GM23338 (cell line): ENCODE measurements around the gene SERPINB13. TPM values are rescaled to one million over a fixed set of nuclear protein-coding genes. Genes with fewer than 3 reads are reported as not detected.

Experiments
- ATAC-seq: fragments of 200-7000 bp; cut with Tn5 transposase; 3 replicates; pipeline ENCODE4 v1.9.1; 2020
- DNase-seq: peaks from one replicate; pipeline ENCODE4 v3.0.0-alpha.2; 2015; ENCODE audit warnings: low spot score
- H2AFZ ChIP-seq: fragments of 200-600 bp; sonication (generic); 2 replicates; pipeline ENCODE4 v1.8.0; 2016; ENCODE audit warnings: antibody characterized with exemption, mild to moderate bottlenecking, moderate library complexity
- H3F3A ChIP-seq: fragments of 200-600 bp; sonication (generic); replicated peaks from 2 replicates; pipeline ENCODE4 v1.8.0; 2017; ENCODE audit warnings: antibody characterized with exemption, mixed run types, low read depth
- H3K27ac ChIP-seq: fragments of 200-600 bp; sonication (generic); 2 replicates; pipeline ENCODE4 v1.6.1; 2016; ENCODE audit warnings: low read depth
- H3K27me3 ChIP-seq: fragments of 200-600 bp; sonication (generic); 2 replicates; pipeline ENCODE4 v1.8.0; 2016; ENCODE audit warnings: mild to moderate bottlenecking, mixed run types, moderate library complexity; ENCODE audit not compliant: insufficient read depth
- H3K36me3 ChIP-seq: fragments of 200-600 bp; sonication (generic); 2 replicates; pipeline ENCODE4 v1.8.0; 2016; ENCODE audit warnings: mild to moderate bottlenecking; ENCODE audit not compliant: insufficient read depth
- H3K4me1 ChIP-seq: fragments of 200-600 bp; sonication (generic); 2 replicates; pipeline ENCODE4 v1.8.0; 2016; ENCODE audit warnings: mild to moderate bottlenecking, moderate library complexity; ENCODE audit not compliant: insufficient read depth
- H3K4me2 ChIP-seq: fragments of 200-600 bp; sonication (generic); 2 replicates; pipeline ENCODE4 v1.7.1; 2017; ENCODE audit warnings: mixed run types
- H3K4me3 ChIP-seq: fragments of 200-600 bp; sonication (generic); 2 replicates; pipeline ENCODE4 v1.6.1; 2016; ENCODE audit warnings: mixed run types
- H3K79me2 ChIP-seq: fragments of 200-600 bp; sonication (generic); replicated peaks from 2 replicates; pipeline ENCODE4 v1.8.0; 2017; ENCODE audit warnings: mild to moderate bottlenecking; ENCODE audit not compliant: insufficient read depth
- H3K9me2 ChIP-seq: fragments of 200-600 bp; sonication (generic); 2 replicates; pipeline ENCODE4 v1.8.0; 2017; ENCODE audit not compliant: insufficient read depth
- H4K20me1 ChIP-seq: fragments of 200-600 bp; sonication (generic); replicated peaks from 2 replicates; pipeline ENCODE4 v1.8.0; 2017; ENCODE audit warnings: mild to moderate bottlenecking; ENCODE audit not compliant: insufficient read depth
- H3K27ac Mint-ChIP-seq: 2 replicates; pipeline ENCODE4 v1.8.0; 2020; ENCODE audit warnings: inconsistent platforms, mild to moderate bottlenecking, moderate library complexity, mixed read lengths
- H3K27me3 Mint-ChIP-seq: 3 replicates; pipeline ENCODE4 v1.8.0; 2022; ENCODE audit warnings: low read depth, mild to moderate bottlenecking, moderate library complexity, mixed read lengths, inconsistent platforms; ENCODE audit not compliant: insufficient read depth, poor library complexity
- H3K36me3 Mint-ChIP-seq: 3 replicates; pipeline ENCODE4 v1.8.0; 2021; ENCODE audit warnings: low read depth, mild to moderate bottlenecking, inconsistent platforms, moderate library complexity, mixed read lengths
- H3K4me1 Mint-ChIP-seq: 3 replicates; pipeline ENCODE4 v1.8.0; 2020; ENCODE audit warnings: mild to moderate bottlenecking, inconsistent platforms, mixed read lengths
- H3K4me3 Mint-ChIP-seq: 3 replicates; pipeline ENCODE4 v1.8.0; 2021; ENCODE audit warnings: moderate library complexity, mild to moderate bottlenecking, inconsistent platforms, mixed read lengths
- H3K9me3 Mint-ChIP-seq: 3 replicates; pipeline ENCODE4 v1.8.0; 2020; ENCODE audit warnings: moderate library complexity, mild to moderate bottlenecking, inconsistent platforms, mixed read lengths
- CREB1 ChIP-seq: fragments of 250-450 bp; sonication (Bioruptor Pico); IDR thresholded peaks from 2 replicates; pipeline ENCODE4 v1.5.0; 2020; ENCODE audit warnings: low read depth, mild to moderate bottlenecking, moderate library complexity
- ETS1 ChIP-seq: IDR thresholded peaks from 2 replicates; pipeline ENCODE4 v1.6.1; 2016; ENCODE audit warnings: antibody characterized with exemption
- EZH2 ChIP-seq: fragments of 200-600 bp; sonication (generic); IDR thresholded peaks from one replicate; pipeline ENCODE4 v1.8.0; 2017; ENCODE audit warnings: antibody characterized with exemption, mild to moderate bottlenecking, low read depth; ENCODE audit not compliant: unreplicated experiment
- EZH2phosphoT487 ChIP-seq: fragments of 200-600 bp; sonication (generic); IDR thresholded peaks from one replicate; pipeline ENCODE4 v1.8.1; 2018; ENCODE audit warnings: antibody characterized with exemption; ENCODE audit not compliant: unreplicated experiment
- JUNB ChIP-seq: IDR thresholded peaks from one replicate; pipeline ENCODE4 v1.6.1; 2016; ENCODE audit warnings: antibody characterized with exemption; ENCODE audit not compliant: unreplicated experiment
- NANOG ChIP-seq: IDR thresholded peaks from 2 replicates; pipeline ENCODE4 v1.6.1; 2016; ENCODE audit warnings: antibody characterized with exemption, borderline replicate concordance
- POLR2AphosphoS5 ChIP-seq: IDR thresholded peaks from 2 replicates; pipeline ENCODE4 v1.6.1; 2016; ENCODE audit warnings: antibody characterized with exemption, low read depth
- STAT1 ChIP-seq: IDR thresholded peaks from one replicate; pipeline ENCODE4 v1.6.1; 2016; ENCODE audit warnings: antibody characterized with exemption; ENCODE audit not compliant: unreplicated experiment
- ZNF114 ChIP-seq: fragments of 250-450 bp; sonication (Bioruptor Pico); IDR thresholded peaks from 2 replicates; pipeline ENCODE4 v1.5.0; 2020; ENCODE audit warnings: mild to moderate bottlenecking, moderate library complexity
- ZNF331 ChIP-seq: fragments of 250-450 bp; sonication (Bioruptor Pico); IDR thresholded peaks from 2 replicates; pipeline ENCODE4 v1.5.0; 2020; ENCODE audit warnings: low read depth, mild to moderate bottlenecking, moderate library complexity
- ZNF462 ChIP-seq: fragments of 250-450 bp; sonication (Bioruptor Pico); IDR thresholded peaks from 2 replicates; pipeline ENCODE4 v1.5.0; 2020; ENCODE audit warnings: mild to moderate bottlenecking, moderate library complexity
- polyA plus RNA-seq: library from polyadenylated mRNA; unstranded; fragments of >200 nt; fragmentation: Nextera tagmentation; extraction: Ambion mirVana; gene quantifications from 2 replicates; pipeline ENCODE4 v1.2.1, GENCODE V29; 2016
- total RNA-seq: library from RNA; depleted of rRNA; stranded (reverse); fragments of >200 nt; shearing (Covaris generic); gene quantifications from 2 replicates; pipeline ENCODE4 v1.2.3, GENCODE V29; 2014

The SERPINB13 gene
- total and polyA plus RNA-seq, 2 experiments from 2014 or later: not detected

GRCh38 chr18:63591725-63592124 lies 4.6 kb downstream of the SERPINB13 start (continued):
- no peak for TF ChIP-seq ZNF462 (CRISPR knock-in tag)
- TF ChIP-seq CREB1: no peak
- no peak for TF ChIP-seq JUNB
- TF ChIP-seq NANOG: no peak
- no peak for TF ChIP-seq STAT1
- no peak for TF ChIP-seq ZNF114

- DNase-seq (no peak), ATAC-seq (no peak)
- Histone ChIP-seq H3F3A (no peaks in the 10 kb centered on the region), H3K36me3 (no peaks in the 10 kb centered on the region), H3K79me2 (no peaks in the 10 kb centered on the region), H3K4me1 (no peaks in the 10 kb centered on the region), H4K20me1 (no peaks in the 10 kb centered on the region), H3K4me3 (no peak overlapping the region), H3K27ac (no peak overlapping the region), H2AFZ (no peak overlapping the region), H3K9me2 (no peaks in the 10 kb centered on the region; the same call in 1 of the 2 replicates), H3K4me2 (no peak overlapping the region), H3K27me3 (no peaks in the 10 kb centered on the region)
- no peaks in the 10 kb centered on the region for H3K4me1 Mint-ChIP-seq
- no peaks in the 10 kb centered on the region for H3K9me3 Mint-ChIP-seq
- H3K4me3 Mint-ChIP-seq: no peak overlapping the region
- H3K36me3 Mint-ChIP-seq: no peaks in the 10 kb centered on the region
- H3K27ac Mint-ChIP-seq: no peak overlapping the region
- peaks cover 5% of the 10 kb centered on the region for H3K27me3 Mint-ChIP-seq
- TF ChIP-seq NANOG: no peak
- TF ChIP-seq EZH2phosphoT487: no peak
- no peak for TF ChIP-seq JUNB
- TF ChIP-seq ZNF331: no peak
- TF ChIP-seq POLR2AphosphoS5: no peak
- no peak for TF ChIP-seq ETS1
- TF ChIP-seq EZH2: no peak
Observed at GRCh38 chr18:63592471-63592870, 5.3 kb downstream of the SERPINB13 start.
